ENCODE results near the gene WNT9A.

- TF ChIP-seq CTCF (IDR thresholded peaks at IDR 0.05) (no peak), RXRA (IDR thresholded peaks at IDR 0.05; ENCODE audit: borderline replicate concordance, low read depth) (no peak), CHD2 (IDR thresholded peaks at IDR 0.05; ENCODE audit: low read length, partially characterized antibody) (no peak), SIN3A (IDR thresholded peaks at IDR 0.05; ENCODE audit: borderline replicate concordance, low read depth, low read length) (no peak), FOSL2 (IDR thresholded peaks at IDR 0.05; ENCODE audit: borderline replicate concordance, low read depth) (no peak), EP300 (IDR thresholded peaks at IDR 0.05; ENCODE audit: borderline replicate concordance in 1 of 2, low read depth in 1 of 2, low read length in 1 of 2) (no peak), TCF12 (IDR thresholded peaks at IDR 0.05) (no peak), RAD21 (IDR thresholded peaks at IDR 0.05; ENCODE audit: low read length) (no peak), POLR2AphosphoS5 (IDR thresholded peaks at IDR 0.05; ENCODE audit: low read depth, low read length) (no peak), USF1 (IDR thresholded peaks at IDR 0.05; ENCODE audit: borderline replicate concordance, low read depth) (no peak)
Measured at GRCh38 chr1:227899820-227900449, 47.8 kb downstream of the WNT9A start.

Data from SK-N-SH (cell line).